D721Med (cell line): ENCODE results near the gene STXBP5.

Source experiments
- DNase-seq: peaks from one replicate; pipeline ENCODE4 v3.0.0; 2011; ENCODE audit warnings: low spot score; ENCODE audit not compliant: insufficient read length
- FAIRE-seq: peaks from 2 replicates; lab custom pipeline; 2011; peaks lifted over from hg19 to GRCh38; lab: Jason Lieb, UNC
- TF ChIP-seq, protein P1 (sequence below): IDR thresholded peaks from 2 replicates; pipeline ENCODE4 v1.5.1; 2012; ENCODE audit warnings: mild to moderate bottlenecking, control low read depth; ENCODE audit not compliant: insufficient read depth; ENCODE audit errors: missing control alignments

The STXBP5 gene

GRCh38 chr6:147299035-147299434, 94.8 kb downstream of the STXBP5 start:
- no peak for FAIRE-seq
- TF ChIP-seq, protein P1, sequence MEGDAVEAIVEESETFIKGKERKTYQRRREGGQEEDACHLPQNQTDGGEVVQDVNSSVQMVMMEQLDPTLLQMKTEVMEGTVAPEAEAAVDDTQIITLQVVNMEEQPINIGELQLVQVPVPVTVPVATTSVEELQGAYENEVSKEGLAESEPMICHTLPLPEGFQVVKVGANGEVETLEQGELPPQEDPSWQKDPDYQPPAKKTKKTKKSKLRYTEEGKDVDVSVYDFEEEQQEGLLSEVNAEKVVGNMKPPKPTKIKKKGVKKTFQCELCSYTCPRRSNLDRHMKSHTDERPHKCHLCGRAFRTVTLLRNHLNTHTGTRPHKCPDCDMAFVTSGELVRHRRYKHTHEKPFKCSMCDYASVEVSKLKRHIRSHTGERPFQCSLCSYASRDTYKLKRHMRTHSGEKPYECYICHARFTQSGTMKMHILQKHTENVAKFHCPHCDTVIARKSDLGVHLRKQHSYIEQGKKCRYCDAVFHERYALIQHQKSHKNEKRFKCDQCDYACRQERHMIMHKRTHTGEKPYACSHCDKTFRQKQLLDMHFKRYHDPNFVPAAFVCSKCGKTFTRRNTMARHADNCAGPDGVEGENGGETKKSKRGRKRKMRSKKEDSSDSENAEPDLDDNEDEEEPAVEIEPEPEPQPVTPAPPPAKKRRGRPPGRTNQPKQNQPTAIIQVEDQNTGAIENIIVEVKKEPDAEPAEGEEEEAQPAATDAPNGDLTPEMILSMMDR: no peak
- DNase-seq: no peak

GRCh38 chr6:147301070-147301469, 96.9 kb downstream of the STXBP5 start:
- DNase-seq (no peak), FAIRE-seq (no peak)
- TF ChIP-seq, protein P1: no peak

- TF ChIP-seq, protein P1: no peak
- DNase-seq (no peak), FAIRE-seq (no peak)
These were observed 99.8 kb downstream of the STXBP5 start for GRCh38 chr6:147304016-147304415.

DNA sequence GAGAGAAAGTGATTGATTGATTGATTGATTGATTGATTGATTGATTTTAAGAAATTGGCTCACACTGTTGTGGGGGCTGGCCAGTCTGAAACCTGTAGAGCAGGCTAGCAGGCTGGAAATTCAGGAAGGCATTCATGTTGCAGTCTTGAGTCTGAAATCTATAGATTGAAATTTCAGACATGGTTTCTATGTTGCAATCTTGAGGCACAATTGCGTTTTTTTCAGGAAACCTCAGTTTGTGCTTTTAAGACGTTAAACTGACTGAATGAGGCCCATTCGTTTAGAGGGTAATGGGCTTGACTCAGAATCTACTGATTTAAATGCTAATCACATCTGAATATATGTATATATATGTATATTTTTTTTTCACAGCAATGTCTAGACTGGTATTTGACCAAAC, 106.3 kb downstream of the STXBP5 start:
- TF ChIP-seq, protein P1: no peak
- DNase-seq: no peak
- no peak for FAIRE-seq

DNA sequence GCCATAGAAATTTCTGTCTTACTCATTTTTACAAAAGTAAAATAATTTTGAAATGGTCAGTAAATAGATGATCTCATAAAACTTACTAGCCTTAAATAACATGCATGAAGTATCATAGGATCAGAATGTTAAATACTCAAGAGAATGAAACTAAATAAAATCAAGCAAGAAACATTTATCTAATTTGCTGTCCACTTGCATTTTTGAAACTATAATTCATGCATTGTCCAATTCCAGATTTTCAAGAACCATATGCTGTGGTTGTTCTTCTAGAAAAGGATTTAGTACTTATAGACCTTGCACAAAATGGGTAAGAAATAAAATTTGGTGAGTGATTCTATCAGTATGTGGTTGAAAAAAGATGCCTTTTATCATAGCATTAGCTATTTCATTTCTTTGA, 107.0 kb downstream of the STXBP5 start:
- FAIRE-seq (no peak), DNase-seq (no peak)
- TF ChIP-seq, protein P1: no peak

DNA sequence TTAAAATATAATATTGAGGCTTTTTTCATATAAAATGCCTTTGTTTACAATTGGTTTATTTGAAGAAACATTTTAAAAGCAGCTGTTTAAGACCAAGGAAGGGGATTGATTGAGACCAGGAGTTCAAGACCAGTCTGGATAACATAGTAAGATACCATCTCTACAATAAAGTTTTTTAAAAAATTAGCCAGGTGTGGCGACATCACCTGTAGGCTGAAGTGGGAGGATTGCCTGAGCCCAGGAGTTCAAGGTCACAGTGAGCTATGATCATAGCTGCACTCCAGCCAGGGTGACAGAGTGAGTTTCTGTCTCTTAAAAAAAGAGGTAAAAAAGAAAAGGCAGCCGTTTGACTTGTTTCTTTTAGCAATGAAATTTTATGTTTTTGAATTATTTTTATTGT, 117.0 kb downstream of the STXBP5 start:
- TF ChIP-seq, protein P1: no peak
- no peak for DNase-seq
- FAIRE-seq: no peak

DNA sequence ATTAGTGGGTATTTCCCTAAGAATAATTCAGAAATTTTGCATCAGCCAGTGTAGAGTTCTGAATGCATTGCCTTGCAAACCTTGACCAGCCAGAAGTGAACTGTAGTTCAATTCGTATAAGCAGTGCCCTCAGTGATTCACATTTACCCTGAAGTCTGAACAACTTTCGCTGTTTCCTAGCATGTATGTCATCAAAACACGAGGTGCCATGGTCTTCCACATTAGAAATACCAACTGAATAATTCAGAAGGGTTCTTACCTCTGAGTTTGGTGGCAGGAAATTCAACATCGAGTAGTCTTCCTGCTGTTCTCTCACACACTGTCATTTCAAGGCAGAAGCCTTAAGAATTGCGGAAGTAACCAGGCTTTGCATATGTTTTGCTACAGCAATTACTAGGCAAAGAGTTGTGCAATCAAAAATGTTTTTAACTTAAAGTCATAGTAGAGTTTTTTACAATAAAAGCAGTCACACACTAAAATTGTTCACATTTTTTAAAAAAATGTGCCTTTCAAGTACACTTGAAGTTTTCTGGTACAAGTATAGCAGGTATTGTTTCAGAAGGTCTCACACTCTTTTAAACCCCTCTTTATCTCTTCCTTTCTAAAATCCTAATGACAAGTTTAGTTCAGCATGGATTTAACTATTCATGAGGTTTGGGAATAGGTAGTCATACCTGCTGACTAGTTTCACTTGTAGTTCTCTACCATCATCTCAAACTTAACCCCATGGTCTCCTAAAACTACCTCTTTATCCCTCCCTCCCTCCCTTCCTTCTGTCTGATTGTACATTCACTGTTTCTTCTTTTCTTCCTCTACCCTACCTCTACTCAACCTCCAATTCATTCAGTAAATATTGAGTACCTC, 118.3 kb downstream of the STXBP5 start:
- no peak for DNase-seq
- TF ChIP-seq, protein P1: no peak
- no peak for FAIRE-seq
